SU-DHL-6 (cell line): ENCODE results near the gene ATP13A3.

Experiments
- EZH2phosphoT487 ChIP-seq: fragments of 200-600 bp; sonication (generic), shearing (Covaris generic); conservative IDR thresholded peaks from 2 replicates; pipeline ENCODE4 v1.6.1; 2018; ENCODE audit warnings: mild to moderate bottlenecking, antibody characterized with exemption, low read length, moderate library complexity, mixed read lengths
- TF ChIP-seq, protein P1 (sequence below): fragments of 200-600 bp; sonication (generic); IDR thresholded peaks from one replicate; pipeline ENCODE4 v1.5.1; 2017; ENCODE audit warnings: antibody characterized with exemption, mild to moderate bottlenecking, low read length, moderate library complexity; ENCODE audit not compliant: insufficient read depth, poor library complexity, severe bottlenecking

DNA sequence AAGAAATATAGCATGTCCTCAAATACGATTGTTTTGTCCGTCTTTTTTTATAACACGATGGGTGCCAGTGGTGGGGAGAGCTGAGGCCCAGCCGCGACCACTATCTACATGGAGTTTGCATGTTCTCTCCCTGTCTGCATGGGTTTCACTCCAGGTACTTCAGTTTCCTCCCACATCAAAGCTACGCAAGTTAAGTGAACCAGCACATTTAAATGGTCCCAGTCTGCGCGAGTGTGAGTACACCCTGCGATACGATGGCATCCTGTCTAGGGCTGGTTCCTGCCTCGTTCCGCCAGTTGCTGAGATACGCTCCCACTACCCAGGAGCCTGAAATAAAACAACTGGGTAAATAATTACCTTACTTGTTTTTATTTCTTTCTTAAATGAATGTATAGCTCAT, 40.6 kb downstream of the ATP13A3 start:
- TF ChIP-seq, protein P1, sequence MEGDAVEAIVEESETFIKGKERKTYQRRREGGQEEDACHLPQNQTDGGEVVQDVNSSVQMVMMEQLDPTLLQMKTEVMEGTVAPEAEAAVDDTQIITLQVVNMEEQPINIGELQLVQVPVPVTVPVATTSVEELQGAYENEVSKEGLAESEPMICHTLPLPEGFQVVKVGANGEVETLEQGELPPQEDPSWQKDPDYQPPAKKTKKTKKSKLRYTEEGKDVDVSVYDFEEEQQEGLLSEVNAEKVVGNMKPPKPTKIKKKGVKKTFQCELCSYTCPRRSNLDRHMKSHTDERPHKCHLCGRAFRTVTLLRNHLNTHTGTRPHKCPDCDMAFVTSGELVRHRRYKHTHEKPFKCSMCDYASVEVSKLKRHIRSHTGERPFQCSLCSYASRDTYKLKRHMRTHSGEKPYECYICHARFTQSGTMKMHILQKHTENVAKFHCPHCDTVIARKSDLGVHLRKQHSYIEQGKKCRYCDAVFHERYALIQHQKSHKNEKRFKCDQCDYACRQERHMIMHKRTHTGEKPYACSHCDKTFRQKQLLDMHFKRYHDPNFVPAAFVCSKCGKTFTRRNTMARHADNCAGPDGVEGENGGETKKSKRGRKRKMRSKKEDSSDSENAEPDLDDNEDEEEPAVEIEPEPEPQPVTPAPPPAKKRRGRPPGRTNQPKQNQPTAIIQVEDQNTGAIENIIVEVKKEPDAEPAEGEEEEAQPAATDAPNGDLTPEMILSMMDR: no peak
- no peak for TF ChIP-seq EZH2phosphoT487
